ENCODE data around the gene CSGALNACT2. TPM values are rescaled to one million over a fixed set of nuclear protein-coding genes. Genes with fewer than 3 reads are reported as not detected.

CSGALNACT2 gene
- total RNA-seq, 1 donor from 2014 or later = 10.4 TPM

GRCh38 chr10:43120929-43121314, 17.3 kb upstream of the CSGALNACT2 start:
- no peak for DNase-seq (ENCODE audit: low read depth)
- no peak overlapping the region for H3K4me3 ChIP-seq (ENCODE audit: low read depth, low read length)

GRCh38 chr10:43121444-43121843, 16.8 kb upstream of the CSGALNACT2 start:
- no peak for DNase-seq (ENCODE audit: low read depth)
- TF ChIP-seq CTCF (conservative IDR thresholded peaks at IDR 0.05; ENCODE audit: low read depth, low read length) = no peak

More at GRCh38 chr10:43120929-43121314, 17.3 kb upstream of the CSGALNACT2 start:
- no peak for TF ChIP-seq CTCF (conservative IDR thresholded peaks at IDR 0.05; ENCODE audit: low read depth, low read length)

GRCh38 chr10:43122096-43122495, 16.1 kb upstream of the CSGALNACT2 start:
- no peak for DNase-seq (ENCODE audit: low read depth)
- H3K4me3 ChIP-seq (ENCODE audit: low read depth, low read length) = no peak overlapping the region
- no peak for TF ChIP-seq CTCF (conservative IDR thresholded peaks at IDR 0.05; ENCODE audit: low read depth, low read length)

More at GRCh38 chr10:43121444-43121843, 16.8 kb upstream of the CSGALNACT2 start:
- H3K4me3 ChIP-seq (ENCODE audit: low read depth, low read length) = no peak overlapping the region

- no peak for DNase-seq (ENCODE audit: low read depth)
- no peak for TF ChIP-seq CTCF (conservative IDR thresholded peaks at IDR 0.05; ENCODE audit: low read depth, low read length)
- H3K4me3 ChIP-seq (ENCODE audit: low read depth, low read length) = no peak overlapping the region
Measured at GRCh38 chr10:43122826-43123225, 15.4 kb upstream of the CSGALNACT2 start.

- no peak for TF ChIP-seq CTCF (conservative IDR thresholded peaks at IDR 0.05; ENCODE audit: low read depth, low read length)
- DNase-seq (ENCODE audit: low read depth) = no peak
- H3K4me3 ChIP-seq (ENCODE audit: low read depth, low read length) = no peak overlapping the region
Measured at GRCh38 chr10:43123361-43124093, 14.7 kb upstream of the CSGALNACT2 start.

- no peak overlapping the region for H3K4me3 ChIP-seq (ENCODE audit: low read depth, low read length)
- DNase-seq (ENCODE audit: low read depth) = no peak
- no peak for TF ChIP-seq CTCF (conservative IDR thresholded peaks at IDR 0.05; ENCODE audit: low read depth, low read length)
Measured at GRCh38 chr10:43124094-43124521, 14.1 kb upstream of the CSGALNACT2 start.

Data from epithelial cell of proximal tubule (primary cell).